Caco-2 (cell line): ENCODE measurements around the gene RELB. TPM values are rescaled to one million over a fixed set of nuclear protein-coding genes. Genes with fewer than 3 reads are reported as not detected.

ENCODE experiments used
- Bru-seq: library from RNA; stranded (reverse); fragments of 400-500 nt; gene quantifications from one replicate; lab custom pipeline; 2021; lab: Mats Ljungman, UMichigan
- BruChase-seq, 2 experiments: library from RNA; stranded (reverse); fragments of 400-500 nt; gene quantifications; one replicate each; lab custom pipeline; 2021; lab: Mats Ljungman, UMichigan
- BruUV-seq: library from RNA; stranded (reverse); fragments of 400-500 nt; replicated peaks from 2 replicates; lab custom pipeline; 2021; lab: Mats Ljungman, UMichigan
- CTCF ChIA-PET: fragments of 300-600 bp; sonication (Branson Sonifier 250); formaldehyde crosslinking; loops from one replicate; lab custom pipeline; 2022; ENCODE audit warnings: antibody characterized with exemption; lab: Charles Lee
- POLR2A ChIA-PET: fragments of 300-600 bp; sonication (Branson Sonifier 250); formaldehyde crosslinking; loops from one replicate; lab custom pipeline; 2022; ENCODE audit warnings: antibody characterized with exemption; lab: Charles Lee
- DNase-seq, 2 experiments: peaks; one replicate each; pipeline versions ENCODE4 v3.0.0 to v3.0.0-alpha.2; 2020 to 2022
- H3K27me3 ChIP-seq: replicated peaks from 2 replicates; pipeline ENCODE4 v1.6.0; 2011; ENCODE audit warnings: low read length; ENCODE audit not compliant: control insufficient read depth, insufficient read depth
- H3K36me3 ChIP-seq: 2 replicates; pipeline ENCODE4 v1.5.1; 2011; ENCODE audit warnings: low read length; ENCODE audit not compliant: control insufficient read depth, insufficient read depth
- H3K4me1 ChIP-seq: fragments of 250-450 bp; sonication (Bioruptor Pico); 2 replicates; pipeline ENCODE4 v1.5.1; 2020; ENCODE audit warnings: mild to moderate bottlenecking
- H3K4me3 ChIP-seq: 2 replicates; pipeline ENCODE4 v1.5.1; 2011; ENCODE audit warnings: low read depth, mild to moderate bottlenecking, control low read depth, low read length
- H3K9me3 ChIP-seq: fragments of 250-450 bp; sonication (Bioruptor Pico); 2 replicates; pipeline ENCODE4 v1.5.1; 2020; ENCODE audit warnings: mild to moderate bottlenecking, moderate library complexity
- H3K27ac Mint-ChIP-seq: one replicate; pipeline ENCODE4 v1.8.0; 2022; ENCODE audit warnings: mixed read lengths; ENCODE audit not compliant: unreplicated experiment
- H3K27me3 Mint-ChIP-seq: one replicate; pipeline ENCODE4 v1.8.0; 2022; ENCODE audit warnings: mixed read lengths; ENCODE audit not compliant: insufficient read depth, unreplicated experiment
- H3K36me3 Mint-ChIP-seq: one replicate; pipeline ENCODE4 v1.8.0; 2022; ENCODE audit warnings: mild to moderate bottlenecking, mixed read lengths; ENCODE audit not compliant: insufficient read depth, unreplicated experiment
- H3K4me1 Mint-ChIP-seq: one replicate; pipeline ENCODE4 v1.8.0; 2022; ENCODE audit warnings: low read depth, mixed read lengths; ENCODE audit not compliant: unreplicated experiment
- H3K4me3 Mint-ChIP-seq: one replicate; pipeline ENCODE4 v1.8.0; 2022; ENCODE audit warnings: mild to moderate bottlenecking, moderate library complexity, mixed read lengths; ENCODE audit not compliant: unreplicated experiment
- H3K9me3 Mint-ChIP-seq: one replicate; pipeline ENCODE4 v1.8.0; 2022; ENCODE audit warnings: mixed read lengths; ENCODE audit not compliant: unreplicated experiment
- intact Hi-C: fragments of 100-400 bp; cut with micrococcal nuclease; formaldehyde crosslinking; loops from one replicate; pipeline ENCODE4 v1.10.0; 2022; ENCODE audit not compliant: unreplicated experiment
- long read RNA-seq: library from polyadenylated mRNA; stranded (forward); transcript quantifications from one replicate; pipeline ENCODE4 v2.0.0, GENCODE V29; 2022
- total RNA-seq: library from RNA; stranded (reverse); gene quantifications from 2 replicates; pipeline ENCODE4 v1.2.3, GENCODE V29; 2022
- TF ChIP-seq, protein P1 (sequence below), 2 experiments: fragments of 200-600 bp in 1 of 2; IDR thresholded peaks; 1 replicate in 1 of 2; 2 replicates in 1 of 2; pipeline versions ENCODE4 v1.5.1 to v1.8.0; 2011 to 2022; ENCODE audit warnings: antibody characterized with exemption in 1 of 2, control low read depth in 1 of 2, inconsistent platforms in 1 of 2, low read depth in 1 of 2, low read length in 1 of 2, mild to moderate bottlenecking in 1 of 2, moderate library complexity in 1 of 2; ENCODE audit not compliant: insufficient read depth in 1 of 2, severe bottlenecking in 1 of 2, unreplicated experiment in 1 of 2

Gene RELB, protein sequence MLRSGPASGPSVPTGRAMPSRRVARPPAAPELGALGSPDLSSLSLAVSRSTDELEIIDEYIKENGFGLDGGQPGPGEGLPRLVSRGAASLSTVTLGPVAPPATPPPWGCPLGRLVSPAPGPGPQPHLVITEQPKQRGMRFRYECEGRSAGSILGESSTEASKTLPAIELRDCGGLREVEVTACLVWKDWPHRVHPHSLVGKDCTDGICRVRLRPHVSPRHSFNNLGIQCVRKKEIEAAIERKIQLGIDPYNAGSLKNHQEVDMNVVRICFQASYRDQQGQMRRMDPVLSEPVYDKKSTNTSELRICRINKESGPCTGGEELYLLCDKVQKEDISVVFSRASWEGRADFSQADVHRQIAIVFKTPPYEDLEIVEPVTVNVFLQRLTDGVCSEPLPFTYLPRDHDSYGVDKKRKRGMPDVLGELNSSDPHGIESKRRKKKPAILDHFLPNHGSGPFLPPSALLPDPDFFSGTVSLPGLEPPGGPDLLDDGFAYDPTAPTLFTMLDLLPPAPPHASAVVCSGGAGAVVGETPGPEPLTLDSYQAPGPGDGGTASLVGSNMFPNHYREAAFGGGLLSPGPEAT
- 6.3 and 10.2 TPM in 2 replicates for total RNA-seq
- Bru-seq, nascent RNA, result percentile 40 among the genes with signal in this experiment
- percentile 52 among the genes with signal in this experiment for BruChase-seq, experiment 1, labeled RNA remaining after a 2-hour chase
- BruChase-seq, experiment 2, labeled RNA remaining after a 6-hour chase, result percentile 51 among the genes with signal in this experiment
- long read RNA-seq, partial matches to known transcripts, result 0 of 4 reads
- long read RNA-seq, other reads (novel, unspliced or antisense), result 2 of 4 reads

DNA sequence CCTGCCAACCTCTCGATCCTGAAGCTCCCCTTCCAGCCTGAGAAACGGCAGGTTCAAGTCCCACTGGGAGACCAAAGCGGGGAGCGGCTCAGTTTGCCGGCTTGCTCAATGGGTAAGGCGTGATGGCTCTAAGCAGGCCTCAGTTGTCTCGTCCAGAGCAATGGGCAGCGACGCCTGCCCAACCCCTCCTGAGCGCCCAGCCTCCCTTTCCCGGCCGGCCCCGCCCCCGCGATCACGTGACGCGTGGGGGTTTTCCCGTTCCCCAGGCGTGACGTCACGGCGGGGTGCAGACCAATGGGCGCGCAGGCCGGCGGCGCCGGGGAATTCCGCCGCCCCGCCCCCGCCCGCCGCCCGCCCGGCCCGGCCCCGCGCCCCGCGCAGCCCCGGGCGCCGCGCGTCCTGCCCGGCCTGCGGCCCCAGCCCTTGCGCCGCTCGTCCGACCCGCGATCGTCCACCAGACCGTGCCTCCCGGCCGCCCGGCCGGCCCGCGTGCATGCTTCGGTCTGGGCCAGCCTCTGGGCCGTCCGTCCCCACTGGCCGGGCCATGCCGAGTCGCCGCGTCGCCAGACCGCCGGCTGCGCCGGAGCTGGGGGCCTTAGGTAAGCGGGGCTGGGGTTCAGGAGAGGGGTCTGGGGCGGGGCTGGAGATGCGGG lies at the start of gene RELB:
Gene RELB (plus strand): TSS at position 378 of the 653 bp plus-strand sequence. CDS start 116 bp downstream, at position 494.
- no peaks in the 10 kb centered on the region for H3K27me3 Mint-ChIP-seq

DNA sequence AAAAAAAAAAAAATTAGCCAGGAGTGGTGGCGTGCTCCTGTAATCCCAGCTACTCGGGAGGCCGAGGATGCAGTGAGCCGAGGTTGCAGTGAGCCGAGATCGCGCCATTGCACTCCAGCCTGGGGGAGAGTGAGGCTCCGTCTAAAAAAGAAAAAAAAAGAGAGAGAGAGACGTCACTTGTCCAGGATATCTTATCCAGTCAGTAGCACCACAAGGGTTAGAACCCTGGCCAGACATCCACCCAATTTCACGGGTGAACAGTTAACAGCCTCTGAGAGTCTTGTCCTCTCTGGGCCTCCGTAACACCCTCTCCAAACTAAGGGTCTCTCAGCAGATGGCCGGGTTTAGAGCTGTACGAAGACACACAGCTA lies 47.0 kb upstream of the RELB start:
- intact Hi-C loops, result loop anchor here (2.0 to 5.0 kb wide), 2 partner anchors 49 to 107 kb away; partner anchors contain the start of gene NECTIN2
- H3K36me3 ChIP-seq, result no peaks in the 10 kb centered on the region; the same call in 1 of the 2 replicates

More for the DNA sequence above, at the start of gene RELB:
- Mint-ChIP-seq H3K4me3 (peak within 1 kb of the TSS; percentile 94), H3K27ac (peak within 1 kb of the TSS; percentile 89), H3K4me1 (peaks cover 8% of the 10 kb centered on the region), H3K36me3 (peaks cover 27% of the 10 kb centered on the region), H3K9me3 (no peaks in the 10 kb centered on the region)
- ChIA-PET CTCF (interaction anchor here (0.7 to 1.2 kb wide), 5 partner anchors 38 to 156 kb away, joined by 3 to 19 read pairs (median 5); partner anchors contain the start of genes APOE and CLASRP), POLR2A (interaction anchor here (0.6 to 1.0 kb wide), 5 partner anchors 38 to 157 kb away, joined by 3 to 7 read pairs (median 5); no protein-coding TSS in a partner anchor)
- TF ChIP-seq, protein P1, sequence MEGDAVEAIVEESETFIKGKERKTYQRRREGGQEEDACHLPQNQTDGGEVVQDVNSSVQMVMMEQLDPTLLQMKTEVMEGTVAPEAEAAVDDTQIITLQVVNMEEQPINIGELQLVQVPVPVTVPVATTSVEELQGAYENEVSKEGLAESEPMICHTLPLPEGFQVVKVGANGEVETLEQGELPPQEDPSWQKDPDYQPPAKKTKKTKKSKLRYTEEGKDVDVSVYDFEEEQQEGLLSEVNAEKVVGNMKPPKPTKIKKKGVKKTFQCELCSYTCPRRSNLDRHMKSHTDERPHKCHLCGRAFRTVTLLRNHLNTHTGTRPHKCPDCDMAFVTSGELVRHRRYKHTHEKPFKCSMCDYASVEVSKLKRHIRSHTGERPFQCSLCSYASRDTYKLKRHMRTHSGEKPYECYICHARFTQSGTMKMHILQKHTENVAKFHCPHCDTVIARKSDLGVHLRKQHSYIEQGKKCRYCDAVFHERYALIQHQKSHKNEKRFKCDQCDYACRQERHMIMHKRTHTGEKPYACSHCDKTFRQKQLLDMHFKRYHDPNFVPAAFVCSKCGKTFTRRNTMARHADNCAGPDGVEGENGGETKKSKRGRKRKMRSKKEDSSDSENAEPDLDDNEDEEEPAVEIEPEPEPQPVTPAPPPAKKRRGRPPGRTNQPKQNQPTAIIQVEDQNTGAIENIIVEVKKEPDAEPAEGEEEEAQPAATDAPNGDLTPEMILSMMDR (IDR thresholded peaks at IDR 0.05; ENCODE audit: insufficient read depth in 1 of 2, low read depth in 1 of 2, low read length in 1 of 2, severe bottlenecking in 1 of 2, unreplicated experiment in 1 of 2), result no peak
- peak; percentile 94 to 99 for DNase-seq
- no peaks in the 10 kb centered on the region for H3K27me3 ChIP-seq
- no peaks in the 10 kb centered on the region for H3K9me3 ChIP-seq
- intact Hi-C loops, result loop anchor here (2.0 to 10.0 kb wide), 3 partner anchors 38 to 96 kb away; partner anchors contain the start of genes APOE, CLASRP, GEMIN7 and ZNF296
- peaks cover 10% of the 10 kb centered on the region for H3K4me1 ChIP-seq
- H3K4me3 ChIP-seq, result peak within 1 kb of the TSS; percentile 91
- H3K36me3 ChIP-seq, result no peaks in the 10 kb centered on the region
- BruUV-seq, result no TSS peak

More for the DNA sequence above, 47.0 kb upstream of the RELB start:
- peak overlapping the region; percentile 99 for H3K4me3 Mint-ChIP-seq
- Histone ChIP-seq H3K4me3 (peak overlapping the region; percentile 82), H3K4me1 (peaks cover 13% of the 10 kb centered on the region), H3K27me3 (no peaks in the 10 kb centered on the region), H3K9me3 (no peaks in the 10 kb centered on the region)
- H3K4me1 Mint-ChIP-seq, result peaks cover 16% of the 10 kb centered on the region
- DNase-seq, result no peak
- CTCF ChIA-PET, result interaction anchor here (1.0 kb wide), 2 partner anchors 48 to 50 kb away, joined by 3 read pairs; partner anchors contain the start of gene APOE
- H3K36me3 Mint-ChIP-seq, result peaks cover 23% of the 10 kb centered on the region
- H3K9me3 Mint-ChIP-seq, result no peaks in the 10 kb centered on the region
- POLR2A ChIA-PET, result interaction anchor here (0.6 to 1.0 kb wide), 7 partner anchors 19 to 225 kb away, joined by 3 to 35 read pairs (median 3); partner anchors contain the start of gene CLASRP
- no TSS peak for BruUV-seq
- H3K27ac Mint-ChIP-seq, result peak overlapping the region; percentile 98
- TF ChIP-seq, protein P1 (IDR thresholded peaks at IDR 0.05; ENCODE audit: insufficient read depth in 1 of 2, low read depth in 1 of 2, low read length in 1 of 2, severe bottlenecking in 1 of 2, unreplicated experiment in 1 of 2), result no peak
- no peaks in the 10 kb centered on the region for H3K27me3 Mint-ChIP-seq
